Measurements from ENCODE around the gene ALK.

Gene ALK

GRCh38 chr2:29724282-29724681 is 197.1 kb downstream of the ALK start:
- Histone ChIP-seq H3K4me2 (ENCODE audit: low read length) (peak overlapping the region; percentile 63), H3K36me3 (replicated peaks; ENCODE audit: low read depth, low read length) (no peaks in the 10 kb centered on the region), H3K27ac (ENCODE audit: low read length) (peak overlapping the region; percentile 33), H3K9me3 (ENCODE audit: insufficient read depth, low read length) (no peaks in the 10 kb centered on the region), H3K9ac (ENCODE audit: low read length) (no peak overlapping the region), H3K4me1 (ENCODE audit: low read length) (peaks cover 37% of the 10 kb centered on the region), H2AFZ (ENCODE audit: low read depth, low read length) (no peak overlapping the region), H3K79me2 (ENCODE audit: low read length) (no peaks in the 10 kb centered on the region), H3K27me3 (ENCODE audit: low read depth, low read length) (peaks cover 6% of the 10 kb centered on the region; the same call in 1 of the 2 replicates), H3K4me3 (ENCODE audit: low read length) (peak overlapping the region; percentile 18), H4K20me1 (ENCODE audit: insufficient read depth, low read length) (no peaks in the 10 kb centered on the region)
- no peak for TF ChIP-seq EZH2phosphoT487 (IDR thresholded peaks at IDR 0.05; ENCODE audit: low read depth)
- TF ChIP-seq, protein P1, sequence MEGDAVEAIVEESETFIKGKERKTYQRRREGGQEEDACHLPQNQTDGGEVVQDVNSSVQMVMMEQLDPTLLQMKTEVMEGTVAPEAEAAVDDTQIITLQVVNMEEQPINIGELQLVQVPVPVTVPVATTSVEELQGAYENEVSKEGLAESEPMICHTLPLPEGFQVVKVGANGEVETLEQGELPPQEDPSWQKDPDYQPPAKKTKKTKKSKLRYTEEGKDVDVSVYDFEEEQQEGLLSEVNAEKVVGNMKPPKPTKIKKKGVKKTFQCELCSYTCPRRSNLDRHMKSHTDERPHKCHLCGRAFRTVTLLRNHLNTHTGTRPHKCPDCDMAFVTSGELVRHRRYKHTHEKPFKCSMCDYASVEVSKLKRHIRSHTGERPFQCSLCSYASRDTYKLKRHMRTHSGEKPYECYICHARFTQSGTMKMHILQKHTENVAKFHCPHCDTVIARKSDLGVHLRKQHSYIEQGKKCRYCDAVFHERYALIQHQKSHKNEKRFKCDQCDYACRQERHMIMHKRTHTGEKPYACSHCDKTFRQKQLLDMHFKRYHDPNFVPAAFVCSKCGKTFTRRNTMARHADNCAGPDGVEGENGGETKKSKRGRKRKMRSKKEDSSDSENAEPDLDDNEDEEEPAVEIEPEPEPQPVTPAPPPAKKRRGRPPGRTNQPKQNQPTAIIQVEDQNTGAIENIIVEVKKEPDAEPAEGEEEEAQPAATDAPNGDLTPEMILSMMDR (IDR thresholded peaks at IDR 0.05; ENCODE audit: low read depth, low read length), result no peak

DNA sequence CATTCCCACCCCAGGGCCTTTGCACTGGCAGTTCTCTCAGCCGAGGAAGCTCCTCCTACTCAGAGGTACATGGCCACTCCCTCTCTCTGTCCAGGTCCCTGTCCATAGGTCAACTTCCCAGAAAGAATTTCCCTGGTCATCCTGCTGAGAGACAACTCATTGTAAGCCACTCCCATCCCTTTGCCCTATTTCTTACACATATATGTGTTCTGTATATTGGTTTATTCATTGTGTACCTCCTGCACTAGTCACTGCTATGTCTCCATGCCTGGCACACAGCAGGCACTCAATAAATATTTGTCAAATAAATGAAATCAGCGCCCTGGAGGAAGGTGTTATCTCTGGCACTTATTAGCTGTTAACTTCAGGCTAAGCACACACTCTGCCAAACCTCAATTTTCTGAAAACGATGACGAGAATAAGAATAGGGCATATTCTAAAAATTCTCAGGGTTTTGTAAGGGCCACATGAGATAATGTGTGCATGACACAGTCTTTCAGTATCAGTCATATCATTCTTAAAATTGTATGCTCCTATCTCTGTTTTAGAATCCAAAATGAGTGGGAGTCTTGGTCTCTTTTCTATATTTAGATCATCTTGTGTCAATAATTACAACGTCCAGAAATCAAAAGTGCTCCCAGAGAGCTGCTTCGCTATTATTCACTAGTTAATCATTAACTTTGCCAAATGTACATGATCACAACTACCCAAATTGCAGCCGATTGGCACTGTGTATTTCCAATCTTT is 198.0 kb downstream of the ALK start:
- peaks cover 37% of the 10 kb centered on the region for H3K4me1 ChIP-seq (ENCODE audit: low read length)
- H3K4me2 ChIP-seq (ENCODE audit: low read length), result peak overlapping the region; percentile 63
- H3K79me2 ChIP-seq (ENCODE audit: low read length), result no peaks in the 10 kb centered on the region
- no peaks in the 10 kb centered on the region for H3K9me3 ChIP-seq (ENCODE audit: insufficient read depth, low read length)
- H3K27me3 ChIP-seq (ENCODE audit: low read depth, low read length), result peaks cover 6% of the 10 kb centered on the region
- no peak for TF ChIP-seq EZH2phosphoT487 (IDR thresholded peaks at IDR 0.05; ENCODE audit: low read depth)
- TF ChIP-seq, protein P1 (IDR thresholded peaks at IDR 0.05; ENCODE audit: low read depth, low read length), result no peak
- peak overlapping the region; percentile 66 for H3K27ac ChIP-seq (ENCODE audit: low read length)
- no peak overlapping the region for H2AFZ ChIP-seq (ENCODE audit: low read depth, low read length)
- no peak overlapping the region for H3K9ac ChIP-seq (ENCODE audit: low read length)
- no peaks in the 10 kb centered on the region for H4K20me1 ChIP-seq (ENCODE audit: insufficient read depth, low read length)
- H3K4me3 ChIP-seq (ENCODE audit: low read length), result peak overlapping the region; percentile 18
- H3K36me3 ChIP-seq (replicated peaks; ENCODE audit: low read depth, low read length), result no peaks in the 10 kb centered on the region

- peaks cover 33% of the 10 kb centered on the region for H3K4me1 ChIP-seq (ENCODE audit: low read length)
- no peaks in the 10 kb centered on the region for H3K36me3 ChIP-seq (replicated peaks; ENCODE audit: low read depth, low read length)
- no peaks in the 10 kb centered on the region for H3K9me3 ChIP-seq (ENCODE audit: insufficient read depth, low read length)
- H3K4me3 ChIP-seq (ENCODE audit: low read length), result no peak overlapping the region
- H3K27me3 ChIP-seq (ENCODE audit: low read depth, low read length), result peaks cover 8% of the 10 kb centered on the region
- no peaks in the 10 kb centered on the region for H3K79me2 ChIP-seq (ENCODE audit: low read length)
- no peak overlapping the region for H2AFZ ChIP-seq (ENCODE audit: low read depth, low read length)
- H3K4me2 ChIP-seq (ENCODE audit: low read length), result no peak overlapping the region
- H3K27ac ChIP-seq (ENCODE audit: low read length), result no peak overlapping the region
- no peak overlapping the region for H3K9ac ChIP-seq (ENCODE audit: low read length)
- no peaks in the 10 kb centered on the region for H4K20me1 ChIP-seq (ENCODE audit: insufficient read depth, low read length)
- TF ChIP-seq, protein P1 (IDR thresholded peaks at IDR 0.05; ENCODE audit: low read depth, low read length), result no peak
- no peak for TF ChIP-seq EZH2phosphoT487 (IDR thresholded peaks at IDR 0.05; ENCODE audit: low read depth)
These were observed 201.7 kb downstream of the ALK start for GRCh38 chr2:29719639-29720038.

DNA sequence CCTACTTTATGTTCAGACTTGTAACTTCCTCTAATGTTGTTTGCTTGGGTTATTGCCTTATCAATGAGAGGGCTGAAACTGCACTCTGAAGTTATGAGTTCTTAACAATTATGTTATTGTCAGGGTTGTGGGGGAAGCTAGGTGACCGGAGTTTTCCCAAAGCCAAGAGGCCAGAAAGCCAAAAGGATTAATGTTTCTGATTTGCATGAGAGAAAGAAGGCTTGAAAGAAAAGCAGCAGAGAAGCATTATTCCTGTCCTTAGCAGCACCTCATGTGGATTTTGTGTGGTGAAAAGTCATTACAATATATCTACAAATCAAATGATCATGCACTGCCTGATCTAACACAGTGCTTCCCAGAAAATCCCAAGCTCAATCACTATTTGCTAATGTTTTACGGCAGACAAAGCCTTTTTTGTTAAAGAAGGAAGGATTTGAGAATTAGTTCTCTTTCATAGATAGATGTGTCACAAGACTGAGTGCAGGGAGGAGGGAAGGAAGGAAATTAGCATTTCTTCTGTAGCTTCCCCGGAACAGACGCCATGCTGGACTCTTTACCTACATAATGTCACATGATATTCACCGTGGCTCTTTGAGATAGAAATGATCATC is 203.2 kb downstream of the ALK start:
- no peak overlapping the region for H3K9ac ChIP-seq (ENCODE audit: low read length)
- H3K27me3 ChIP-seq (ENCODE audit: low read depth, low read length), result peaks cover 8% of the 10 kb centered on the region
- H3K4me1 ChIP-seq (ENCODE audit: low read length), result peaks cover 18% of the 10 kb centered on the region
- H3K4me3 ChIP-seq (ENCODE audit: low read length), result no peak overlapping the region
- no peak overlapping the region for H2AFZ ChIP-seq (ENCODE audit: low read depth, low read length)
- no peaks in the 10 kb centered on the region for H3K36me3 ChIP-seq (replicated peaks; ENCODE audit: low read depth, low read length)
- no peaks in the 10 kb centered on the region for H3K79me2 ChIP-seq (ENCODE audit: low read length)
- TF ChIP-seq, protein P1 (IDR thresholded peaks at IDR 0.05; ENCODE audit: low read depth, low read length), result no peak
- no peak for TF ChIP-seq EZH2phosphoT487 (IDR thresholded peaks at IDR 0.05; ENCODE audit: low read depth)
- no peak overlapping the region for H3K4me2 ChIP-seq (ENCODE audit: low read length)
- no peaks in the 10 kb centered on the region for H4K20me1 ChIP-seq (ENCODE audit: insufficient read depth, low read length)
- H3K9me3 ChIP-seq (ENCODE audit: insufficient read depth, low read length), result no peaks in the 10 kb centered on the region
- no peak overlapping the region for H3K27ac ChIP-seq (ENCODE audit: low read length)
